Measurements from ENCODE around the gene CAPN3.

CAPN3 gene

GRCh38 chr15:42457445-42458442 lies 98.4 kb downstream of the CAPN3 start:
- DNase-seq: peak; percentile 96

- no peak for DNase-seq
Observed at GRCh38 chr15:42461261-42461660, 102.0 kb downstream of the CAPN3 start.
